GM10266 (cell line): ENCODE data around the gene IQGAP1.

Source experiments
- DNase-seq: peaks from one replicate; pipeline ENCODE4 v3.0.0; 2012; ENCODE audit errors: extremely low spot score
- TF ChIP-seq, protein P1 (sequence below): IDR thresholded peaks from 2 replicates; pipeline ENCODE4 v1.5.1; 2012; ENCODE audit warnings: mild to moderate bottlenecking, low read depth; ENCODE audit not compliant: control insufficient read depth, insufficient read depth; ENCODE audit errors: missing control alignments

IQGAP1 gene

DNA sequence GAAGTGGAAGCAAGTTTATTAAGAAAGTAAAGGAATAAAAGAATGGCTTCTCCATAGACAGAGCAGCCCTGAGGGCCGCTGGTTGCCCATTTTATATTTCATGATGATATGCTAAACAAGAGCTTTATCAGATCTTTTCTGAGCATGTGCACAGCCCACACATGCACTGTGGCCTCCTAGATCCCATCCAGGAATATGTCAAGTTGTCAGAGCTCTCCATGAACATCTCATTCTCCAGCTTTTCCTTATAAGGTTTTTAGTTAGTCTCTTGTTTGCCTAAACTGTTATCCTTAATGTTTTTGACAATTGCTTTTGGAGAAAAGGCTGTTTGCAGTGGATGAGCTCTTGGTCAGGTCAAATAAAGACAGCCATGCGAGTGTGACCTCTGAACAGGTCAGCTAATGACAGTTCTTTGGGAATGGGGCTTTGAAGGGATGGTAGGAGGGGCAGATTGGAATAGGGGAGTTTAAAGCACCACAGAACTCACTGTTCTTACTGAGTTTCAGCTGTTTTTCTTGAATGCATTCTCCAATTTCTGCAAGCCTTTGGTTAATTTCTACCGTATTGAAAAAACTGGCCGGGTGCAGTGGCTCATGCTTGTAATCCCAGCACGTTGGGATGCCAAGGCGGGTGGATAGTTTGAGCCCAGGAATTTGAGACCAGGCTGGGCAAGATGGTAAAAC is 72.2 kb downstream of the IQGAP1 start:
- no peak for DNase-seq
- TF ChIP-seq, protein P1, sequence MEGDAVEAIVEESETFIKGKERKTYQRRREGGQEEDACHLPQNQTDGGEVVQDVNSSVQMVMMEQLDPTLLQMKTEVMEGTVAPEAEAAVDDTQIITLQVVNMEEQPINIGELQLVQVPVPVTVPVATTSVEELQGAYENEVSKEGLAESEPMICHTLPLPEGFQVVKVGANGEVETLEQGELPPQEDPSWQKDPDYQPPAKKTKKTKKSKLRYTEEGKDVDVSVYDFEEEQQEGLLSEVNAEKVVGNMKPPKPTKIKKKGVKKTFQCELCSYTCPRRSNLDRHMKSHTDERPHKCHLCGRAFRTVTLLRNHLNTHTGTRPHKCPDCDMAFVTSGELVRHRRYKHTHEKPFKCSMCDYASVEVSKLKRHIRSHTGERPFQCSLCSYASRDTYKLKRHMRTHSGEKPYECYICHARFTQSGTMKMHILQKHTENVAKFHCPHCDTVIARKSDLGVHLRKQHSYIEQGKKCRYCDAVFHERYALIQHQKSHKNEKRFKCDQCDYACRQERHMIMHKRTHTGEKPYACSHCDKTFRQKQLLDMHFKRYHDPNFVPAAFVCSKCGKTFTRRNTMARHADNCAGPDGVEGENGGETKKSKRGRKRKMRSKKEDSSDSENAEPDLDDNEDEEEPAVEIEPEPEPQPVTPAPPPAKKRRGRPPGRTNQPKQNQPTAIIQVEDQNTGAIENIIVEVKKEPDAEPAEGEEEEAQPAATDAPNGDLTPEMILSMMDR = no peak

DNA sequence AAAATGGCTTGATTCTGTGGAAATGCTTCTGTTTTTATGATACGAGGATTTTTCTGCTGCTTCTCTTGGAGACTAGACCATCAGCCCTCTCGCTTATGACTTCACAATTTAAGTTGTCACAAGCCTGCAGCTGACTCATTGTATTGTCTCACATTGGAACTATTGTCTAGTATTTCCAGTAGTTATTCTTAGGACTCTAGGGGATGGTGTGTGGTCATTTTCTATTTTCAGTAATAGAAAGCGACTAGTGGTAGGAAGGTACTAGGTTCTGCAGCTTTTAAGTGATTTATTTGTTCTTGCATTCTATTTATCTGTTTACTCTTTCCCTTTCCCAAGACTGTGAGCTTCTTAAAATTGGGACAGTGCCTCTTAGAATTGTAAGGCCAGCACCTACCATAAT is 75.3 kb downstream of the IQGAP1 start:
- TF ChIP-seq, protein P1 = no peak
- DNase-seq = peak; percentile 31

DNA sequence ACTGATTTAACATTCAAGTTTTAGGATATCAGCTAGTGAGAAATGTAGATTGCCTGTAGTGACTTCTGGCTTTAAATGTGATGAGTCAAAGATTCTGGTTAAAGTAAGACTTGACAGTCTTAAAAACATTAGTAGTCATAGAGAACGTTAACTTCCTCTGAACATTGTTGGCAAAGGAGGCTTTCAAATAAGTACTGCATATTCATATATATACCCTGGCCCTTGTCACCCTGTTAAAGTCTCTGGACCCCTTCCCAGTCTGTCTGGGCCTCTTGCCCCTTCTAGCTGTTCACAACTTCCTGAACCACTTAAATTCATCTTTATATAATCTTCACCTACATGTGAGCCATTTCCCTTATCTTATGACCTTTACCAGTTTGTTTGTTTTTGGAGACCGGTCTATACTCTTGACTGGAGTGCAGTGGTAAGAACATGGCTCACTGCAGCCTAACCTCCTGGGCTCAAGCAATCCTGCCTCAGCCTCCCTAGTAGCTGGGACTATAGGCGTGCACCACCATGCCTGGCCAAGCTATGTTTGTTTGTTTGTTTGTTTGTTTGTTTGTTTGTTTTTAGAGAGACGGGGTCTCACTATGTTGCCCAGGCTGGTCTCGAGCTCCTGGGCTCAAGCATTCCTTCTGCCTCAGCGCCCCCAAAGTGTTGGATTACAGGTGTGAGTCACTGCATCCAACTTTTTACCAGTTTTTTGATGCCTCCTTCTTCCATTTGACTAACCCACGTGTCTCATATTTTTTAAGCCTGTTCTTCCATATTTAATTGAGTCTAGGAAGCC is 77.3 kb downstream of the IQGAP1 start:
- DNase-seq = no peak
- TF ChIP-seq, protein P1 = no peak

DNA sequence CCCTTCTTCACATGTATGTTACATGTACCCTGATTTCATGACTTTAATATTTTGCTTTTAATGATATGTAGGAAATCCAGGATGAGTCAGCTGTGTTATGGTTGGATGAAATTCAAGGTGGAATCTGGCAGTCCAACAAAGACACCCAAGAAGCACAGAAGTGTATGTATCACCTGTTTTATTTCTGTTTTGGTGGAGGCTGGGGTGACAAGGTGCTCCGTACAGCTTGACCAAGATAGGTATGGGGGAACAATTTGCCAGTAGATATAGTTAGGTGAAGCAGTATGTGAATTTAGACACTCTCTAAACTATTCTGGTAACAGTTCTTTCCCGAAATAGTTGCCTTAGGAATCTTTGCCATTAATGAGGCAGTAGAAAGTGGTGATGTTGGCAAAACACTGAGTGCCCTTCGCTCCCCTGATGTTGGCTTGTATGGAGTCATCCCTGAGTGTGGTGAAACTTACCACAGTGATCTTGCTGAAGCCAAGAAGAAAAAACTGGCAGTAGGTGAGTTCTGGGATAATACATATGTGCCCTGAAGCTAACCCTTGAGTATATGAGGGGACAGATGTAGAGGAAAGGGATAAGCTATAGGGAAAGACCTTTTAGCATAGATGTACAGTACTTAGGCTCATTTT is 78.0 kb downstream of the IQGAP1 start:
- TF ChIP-seq, protein P1 = no peak

DNA sequence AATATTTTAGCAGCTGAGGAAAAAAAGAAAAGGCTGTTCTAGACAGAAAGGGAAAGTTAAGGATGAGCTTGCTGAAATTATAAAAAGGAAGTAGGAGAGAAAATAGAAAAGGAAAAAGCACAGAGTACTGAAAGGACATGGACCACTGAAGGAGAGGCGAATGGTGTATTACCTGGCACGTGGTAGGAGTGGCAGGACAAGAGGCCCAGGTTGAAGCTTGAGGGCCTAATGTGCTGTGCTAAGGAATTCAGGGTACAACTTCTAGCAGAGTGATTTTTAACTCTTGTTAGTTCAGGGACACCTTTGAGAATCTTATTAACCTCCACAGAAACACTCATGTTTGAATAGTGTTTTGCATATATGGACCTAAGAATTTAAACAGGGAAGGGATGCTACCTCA is 81.7 kb downstream of the IQGAP1 start:
- no peak for DNase-seq
- TF ChIP-seq, protein P1 = no peak

More for the DNA sequence above, 78.0 kb downstream of the IQGAP1 start:
- DNase-seq = no peak

DNA sequence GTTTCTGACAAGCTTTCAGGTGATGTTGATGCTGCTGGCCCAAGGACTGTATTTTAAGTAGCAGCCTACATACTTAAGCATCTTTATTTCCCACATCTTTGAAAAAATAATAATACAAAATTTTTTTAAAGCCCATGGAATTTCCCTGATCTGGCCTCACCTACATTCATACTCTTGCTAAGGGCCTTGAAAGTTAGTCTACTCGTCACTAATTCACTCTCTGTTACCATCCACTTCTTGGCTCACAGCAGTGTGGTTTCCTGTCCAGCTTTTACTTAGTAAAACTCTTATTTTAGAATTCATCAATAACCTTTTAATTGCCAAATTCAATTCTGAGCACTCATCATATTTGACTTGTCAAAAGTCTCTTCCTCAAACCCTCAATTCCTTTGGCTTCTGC is 82.4 kb downstream of the IQGAP1 start:
- no peak for DNase-seq
- TF ChIP-seq, protein P1 = no peak
